PC-3 (cell line): ENCODE measurements around the gene TP53I11. TPM values are rescaled to one million over a fixed set of nuclear protein-coding genes. Genes with fewer than 3 reads are reported as not detected.

Source experiments
- ATAC-seq: fragments of 200-7000 bp; cut with Tn5 transposase; 2 replicates; pipeline ENCODE4 v1.9.1; 2020; ENCODE audit warnings: mild to moderate bottlenecking, moderate library complexity
- BruUV-seq: library from RNA; stranded (reverse); fragments of 400-500 nt; replicated peaks from 2 replicates; lab custom pipeline; 2021; lab: Mats Ljungman, UMichigan
- CTCF ChIA-PET: fragments of 300-600 bp; sonication (Branson Sonifier 250); formaldehyde crosslinking; loops from one replicate; lab custom pipeline; 2022; ENCODE audit warnings: antibody characterized with exemption; lab: Charles Lee
- POLR2A ChIA-PET: fragments of 300-600 bp; sonication (Branson Sonifier 250); formaldehyde crosslinking; loops from one replicate; lab custom pipeline; 2022; ENCODE audit warnings: antibody characterized with exemption; ENCODE audit not compliant: unreplicated experiment; lab: Charles Lee
- DNase-seq: peaks from one replicate; pipeline ENCODE4 v3.0.0-alpha.2; 2015
- H2AFZ ChIP-seq: fragments of 300-600 bp; sonication (generic); 2 replicates; pipeline ENCODE4 v1.6.0; 2016; ENCODE audit warnings: antibody characterized with exemption, low read length
- H3F3A ChIP-seq: fragments of 300-600 bp; sonication (generic); one replicate; pipeline ENCODE4 v1.6.0; 2017; ENCODE audit warnings: antibody characterized with exemption, low read length, control low read depth, mild to moderate bottlenecking; ENCODE audit not compliant: unreplicated experiment
- H3K27ac ChIP-seq: fragments of 300-600 bp; sonication (generic); 2 replicates; pipeline ENCODE4 v1.5.1; 2016; ENCODE audit warnings: mild to moderate bottlenecking, low read length
- H3K27me3 ChIP-seq: fragments of 300-600 bp; sonication (generic); 2 replicates; pipeline ENCODE4 v1.6.1; 2016; ENCODE audit warnings: low read length, mixed read lengths
- H3K36me3 ChIP-seq: fragments of 300-600 bp; sonication (generic); 2 replicates; pipeline ENCODE4 v1.6.1; 2016; ENCODE audit warnings: low read depth, mixed run types, low read length, mixed read lengths
- H3K4me1 ChIP-seq: fragments of 300-600 bp; sonication (generic); 2 replicates; pipeline ENCODE4 v1.5.1; 2016; ENCODE audit warnings: low read length; ENCODE audit not compliant: insufficient read depth
- H3K4me2 ChIP-seq: fragments of 300-600 bp; sonication (generic); 2 replicates; pipeline ENCODE4 v1.6.0; 2016; ENCODE audit warnings: low read length
- H3K4me3 ChIP-seq: fragments of 300-600 bp; sonication (generic); 2 replicates; pipeline ENCODE4 v1.5.1; 2016; ENCODE audit warnings: mild to moderate bottlenecking, low read length, mixed read lengths
- H3K79me2 ChIP-seq: fragments of 300-600 bp; sonication (generic); 2 replicates; pipeline ENCODE4 v1.6.1; 2017; ENCODE audit warnings: low read length, mixed read lengths
- H3K9ac ChIP-seq: fragments of 300-600 bp; sonication (generic); 2 replicates; pipeline ENCODE4 v1.6.0; 2016; ENCODE audit warnings: mild to moderate bottlenecking, low read length
- H3K9me2 ChIP-seq: fragments of 300-600 bp; sonication (generic); replicated peaks from 2 replicates; pipeline ENCODE4 v1.6.1; 2016; ENCODE audit warnings: mixed run types, low read length, mixed read lengths
- H3K9me3 ChIP-seq: fragments of 300-600 bp; sonication (generic); 2 replicates; pipeline ENCODE4 v1.6.1; 2016; ENCODE audit warnings: low read length, mixed read lengths
- H4K20me1 ChIP-seq: fragments of 300-600 bp; sonication (generic); 2 replicates; pipeline ENCODE4 v1.6.1; 2016; ENCODE audit warnings: low read length, mixed read lengths
- CTCF ChIP-seq: fragments of 300-600 bp; sonication (generic); conservative IDR thresholded peaks from 2 replicates; pipeline ENCODE4 v1.5.1; 2017; ENCODE audit warnings: antibody characterized with exemption, low read depth, mild to moderate bottlenecking, low read length
- EZH2 ChIP-seq: fragments of 300-600 bp; sonication (generic); IDR thresholded peaks from one replicate; pipeline ENCODE4 v1.6.1; 2017; ENCODE audit warnings: antibody characterized with exemption, mild to moderate bottlenecking, low read length; ENCODE audit not compliant: unreplicated experiment
- EZH2phosphoT487 ChIP-seq: fragments of 300-600 bp; sonication (generic); IDR thresholded peaks from 2 replicates; pipeline ENCODE4 v1.6.1; 2018; ENCODE audit warnings: mild to moderate bottlenecking, antibody characterized with exemption, low read length, borderline replicate concordance
- intact Hi-C: fragments of 100-400 bp; cut with micrococcal nuclease; formaldehyde crosslinking; loops from 2 replicates; pipeline ENCODE4 v1.9.0; 2023
- total RNA-seq: library from RNA; depleted of rRNA; stranded (reverse); fragments of >200 nt; gene quantifications from 2 replicates; pipeline ENCODE4 v1.2.3, GENCODE V29; 2014

TP53I11 gene
- total RNA-seq, 1 experiment from 2014 or later, result 30.8 TPM

- H3K9me3 ChIP-seq, result no peaks in the 10 kb centered on the region
- TF ChIP-seq EZH2 (no peak), EZH2phosphoT487 (no peak), CTCF (no peak)
- H3K9me2 ChIP-seq, result no peaks in the 10 kb centered on the region
- no peaks in the 10 kb centered on the region for H4K20me1 ChIP-seq
- ATAC-seq (no peak), DNase-seq (no peak)
- H3K4me1 ChIP-seq, result no peaks in the 10 kb centered on the region
- H3K79me2 ChIP-seq, result no peaks in the 10 kb centered on the region
- intact Hi-C loops, result no loop called here
- H2AFZ ChIP-seq, result no peak overlapping the region
- no peak overlapping the region for H3K4me3 ChIP-seq
- BruUV-seq, result no TSS peak
- H3K36me3 ChIP-seq, result no peaks in the 10 kb centered on the region
- CTCF ChIA-PET, result no interaction called here
- no peak overlapping the region for H3K27ac ChIP-seq
- no peak overlapping the region for H3K9ac ChIP-seq
- H3F3A ChIP-seq, result no peaks in the 10 kb centered on the region
- no peak overlapping the region for H3K4me2 ChIP-seq
- POLR2A ChIA-PET, result no interaction called here
- 0 out of 2 replicates have a peak, but pooled peaks cover 14% of the 10 kb centered on the region for H3K27me3 ChIP-seq
Observed at GRCh38 chr11:44915004-44915403, 35.7 kb downstream of the TP53I11 start.

GRCh38 chr11:44914105-44914504 is 36.6 kb downstream of the TP53I11 start:
- no peak for ATAC-seq

More at GRCh38 chr11:44914105-44914504, 36.6 kb downstream of the TP53I11 start:
- Histone ChIP-seq H4K20me1 (no peaks in the 10 kb centered on the region), H3K36me3 (no peaks in the 10 kb centered on the region), H3K4me1 (no peaks in the 10 kb centered on the region), H3K9me2 (no peaks in the 10 kb centered on the region), H3K27ac (no peak overlapping the region), H3K4me3 (no peak overlapping the region), H3K9ac (no peak overlapping the region), H3K27me3 (peaks cover 8% of the 10 kb centered on the region), H2AFZ (no peak overlapping the region), H3K4me2 (no peak overlapping the region), H3F3A (no peaks in the 10 kb centered on the region), H3K79me2 (no peaks in the 10 kb centered on the region), H3K9me3 (no peaks in the 10 kb centered on the region)
- no TSS peak for BruUV-seq
- no peak for TF ChIP-seq EZH2phosphoT487
- no peak for TF ChIP-seq EZH2
- TF ChIP-seq CTCF, result no peak
- ChIA-PET POLR2A (no interaction called here), CTCF (no interaction called here)
- DNase-seq, result no peak
- intact Hi-C loops, result loop anchor here (5.0 kb wide), 1 partner anchor 357 kb away; no protein-coding TSS in a partner anchor
